Activated CD4-positive, alpha-beta T cell treated with anti-CD3 and anti-CD28 coated beads, Interleukin-2, Interleukin-4, amounts not matched to agents 100 ng/mL and 50 ng/mL, durations not matched to agents 16 hours and 8 hours (primary cell): ENCODE results near the gene TMIGD2.
"Not testable (repeated sequence)": the region's sequence is repeated elsewhere in the genome, so short reads cannot be mapped to it uniquely, and the experiment has no call there.

Source experiments
- DNase-seq: peaks from one replicate; pipeline ENCODE4 v3.0.0-alpha.2; 2020; ENCODE audit warnings: low spot score

Gene TMIGD2

GRCh38 chr19:4302243-4302640 is at the start of gene TMIGD2:
Gene TMIGD2 (minus strand): TSS chr19:4302389. CDS start chr19:4302385, 4 bp downstream.
- DNase-seq, result no peak

DNA sequence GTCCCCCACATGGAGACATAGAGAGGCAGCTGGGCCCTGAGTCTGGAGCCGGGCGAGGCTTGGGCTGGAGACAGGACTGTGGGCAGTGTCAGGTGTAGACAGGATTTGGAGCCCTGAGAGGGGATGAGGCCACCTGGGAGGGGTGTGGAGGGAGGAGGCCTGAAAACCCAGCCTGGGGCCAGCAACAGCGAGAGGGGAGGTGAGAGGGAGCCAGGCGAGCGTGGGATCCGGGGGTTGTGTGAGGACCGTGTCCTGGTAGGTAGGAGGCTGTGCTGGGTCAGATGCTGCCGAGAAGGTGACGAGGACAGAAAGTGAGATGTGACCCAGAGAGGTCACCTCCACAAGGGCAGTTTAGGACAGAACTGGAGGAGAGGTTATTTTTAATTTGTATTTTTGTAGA is 48.5 kb upstream of the TMIGD2 start:
- no peak for DNase-seq

GRCh38 chr19:4350111-4350510 is 47.9 kb upstream of the TMIGD2 start:
- no peak for DNase-seq

GRCh38 chr19:4349225-4349624 is 47.0 kb upstream of the TMIGD2 start:
- DNase-seq, result not testable (repeated sequence)

- no peak for DNase-seq
Observed at GRCh38 chr19:4347521-4347920, 45.3 kb upstream of the TMIGD2 start.

DNA sequence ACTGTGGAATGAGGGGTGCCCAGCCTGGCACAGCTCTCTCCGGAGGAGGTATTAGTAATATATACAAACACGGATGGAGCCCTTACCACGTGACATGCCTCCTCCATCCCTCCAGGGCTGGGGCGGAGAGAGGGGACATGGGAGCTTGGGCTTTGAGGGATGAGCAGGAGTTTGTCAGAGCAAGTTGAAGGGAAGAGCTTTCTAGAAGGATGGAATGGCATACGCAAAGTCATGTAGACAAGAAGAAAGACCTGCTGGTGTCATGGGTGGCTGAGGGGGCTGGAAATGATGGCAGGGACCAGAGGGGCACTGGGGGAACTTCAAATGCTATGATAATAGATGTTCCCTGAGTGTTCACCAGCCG is 43.8 kb upstream of the TMIGD2 start:
- DNase-seq, result no peak

- DNase-seq, result no peak
Observed at GRCh38 chr19:4345342-4346019, 43.3 kb upstream of the TMIGD2 start.

DNA sequence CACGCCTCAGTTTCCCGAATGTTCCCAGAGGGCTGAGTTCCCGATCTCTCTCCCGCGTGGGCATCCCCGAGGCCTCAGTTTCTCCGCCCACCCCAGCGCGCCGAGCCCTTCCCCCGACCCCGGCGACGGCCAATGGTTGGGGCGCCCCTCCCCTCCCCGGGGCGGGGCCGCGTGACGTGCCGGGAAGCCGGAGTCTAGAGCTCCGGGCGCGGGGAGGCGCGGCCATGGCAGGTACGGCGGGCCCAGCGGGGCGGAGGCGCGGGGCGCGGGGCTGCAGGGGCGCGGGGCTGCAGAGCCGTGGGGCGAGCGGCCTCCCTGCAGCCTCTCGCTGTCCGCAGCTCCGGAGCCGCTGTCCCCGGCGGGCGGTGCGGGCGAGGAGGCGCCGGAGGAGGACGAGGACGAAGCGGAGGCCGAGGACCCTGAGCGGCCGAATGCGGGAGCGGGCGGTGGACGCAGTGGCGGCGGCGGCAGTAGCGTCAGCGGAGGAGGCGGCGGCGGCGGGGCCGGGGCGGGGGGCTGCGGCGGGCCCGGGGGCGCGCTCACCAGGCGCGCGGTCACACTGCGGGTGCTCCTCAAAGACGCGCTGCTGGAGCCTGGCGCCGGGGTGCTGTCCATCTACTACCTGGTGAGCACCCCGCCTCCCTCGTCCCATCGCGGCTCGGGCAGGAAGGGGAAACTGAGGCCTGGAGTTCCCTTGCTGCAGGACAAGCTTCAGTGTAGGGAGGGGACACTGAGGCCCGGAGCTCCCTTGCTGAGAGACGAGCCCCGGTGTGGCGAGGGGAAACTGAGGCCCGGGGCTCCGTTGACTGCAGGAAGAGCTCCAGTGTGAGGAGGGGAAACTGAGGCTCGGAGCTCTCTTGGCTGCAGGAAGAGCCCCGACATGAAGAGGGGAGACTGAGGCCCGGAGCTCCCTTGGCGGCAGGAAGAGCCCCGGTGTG is 41.5 kb upstream of the TMIGD2 start, which contains the start of gene MPND:
MPND (plus strand) TSS at position 193 of the 938 bp plus-strand sequence; CDS start at position 225, 32 bp downstream.
- peak; percentile 91 for DNase-seq

GRCh38 chr19:4342615-4343369 is 40.6 kb upstream of the TMIGD2 start:
- peak; percentile 99 for DNase-seq

- DNase-seq, result no peak
Observed at GRCh38 chr19:4342314-4342614, 40.1 kb upstream of the TMIGD2 start.

GRCh38 chr19:4338441-4339355 is 36.5 kb upstream of the TMIGD2 start, which contains the start of gene STAP2:
Gene STAP2 (minus strand): TSS chr19:4338827. CDS start chr19:4338753, 74 bp downstream.
- DNase-seq, result no peak

GRCh38 chr19:4337906-4338440 is 35.8 kb upstream of the TMIGD2 start:
- DNase-seq, result no peak

- no peak for DNase-seq
Observed at GRCh38 chr19:4334929-4335570, 32.9 kb upstream of the TMIGD2 start.

- DNase-seq, result no peak
Observed at GRCh38 chr19:4329858-4330257, 27.7 kb upstream of the TMIGD2 start.

GRCh38 chr19:4328991-4329681 is 26.9 kb upstream of the TMIGD2 start:
- DNase-seq, result peak; percentile 41

- DNase-seq, result peak; percentile 97
Observed at GRCh38 chr19:4328243-4328990, 26.2 kb upstream of the TMIGD2 start.

DNA sequence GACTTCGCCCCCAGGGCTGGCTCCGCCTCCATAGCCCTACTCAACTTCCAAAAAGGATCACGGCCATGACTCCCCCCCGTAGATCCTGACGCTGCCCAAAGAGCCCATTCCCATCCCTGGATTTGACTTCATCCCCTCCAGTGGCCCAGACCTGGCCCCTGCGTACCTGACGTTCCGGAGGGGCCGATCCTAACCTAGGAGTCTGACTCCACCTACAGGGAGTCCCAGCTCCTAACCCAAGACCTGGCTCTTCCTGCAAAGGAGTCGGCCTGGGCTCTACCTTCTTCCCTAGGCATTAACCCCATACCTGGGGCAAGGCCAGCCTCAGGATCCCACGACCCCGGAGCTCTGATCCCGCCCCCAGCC is 25.7 kb upstream of the TMIGD2 start:
- no peak for DNase-seq

DNA sequence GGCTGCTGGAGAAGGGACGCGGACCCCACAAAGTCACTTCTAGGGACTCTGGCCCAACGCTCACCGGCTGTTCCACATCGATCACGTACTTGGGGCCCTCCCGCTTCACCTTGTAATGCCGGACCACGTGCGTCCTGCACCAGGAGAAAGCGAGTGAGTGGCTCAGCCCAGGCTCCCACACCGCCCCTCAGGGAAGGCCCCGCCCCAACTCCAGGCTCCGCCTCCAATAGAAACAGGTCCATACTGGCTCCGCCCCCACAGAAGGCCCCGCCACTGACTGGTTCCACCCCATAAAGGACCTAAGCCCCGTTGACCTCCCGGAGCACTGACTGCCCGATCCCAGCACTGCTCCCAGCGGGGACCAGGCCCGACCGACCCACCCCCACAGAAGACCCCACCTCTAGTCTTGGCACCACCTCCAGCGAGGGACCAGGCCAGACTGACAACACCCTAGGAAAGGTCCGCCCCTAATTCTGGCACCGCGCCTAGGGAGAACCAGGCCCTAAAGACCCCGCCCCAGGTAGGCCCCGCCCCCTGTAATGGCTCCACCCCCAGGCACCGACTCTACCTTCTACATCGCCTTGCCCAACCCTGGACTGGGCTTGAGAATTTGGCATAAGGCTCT is 25.2 kb upstream of the TMIGD2 start:
- peak; percentile 67 for DNase-seq

DNA sequence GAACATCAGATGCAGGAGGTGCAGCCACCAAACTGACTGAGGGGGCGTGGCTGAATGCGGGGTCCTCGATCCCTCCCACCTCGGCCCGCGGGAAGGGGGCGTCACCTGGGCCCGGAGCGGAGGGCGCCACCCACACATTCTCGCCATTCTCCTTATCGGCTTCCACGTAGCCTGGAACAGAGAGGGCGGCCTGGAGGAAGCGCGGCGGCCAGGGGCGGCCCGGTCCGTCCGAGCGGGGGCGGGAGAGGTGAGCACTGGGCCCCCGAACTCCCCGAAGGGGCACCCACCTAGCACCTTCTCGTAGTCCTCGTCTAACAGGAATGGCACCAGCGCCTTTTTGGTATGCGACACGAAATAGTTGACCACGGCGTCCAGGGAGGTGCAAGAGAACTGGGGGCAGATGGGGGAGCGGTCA is 24.7 kb upstream of the TMIGD2 start:
- no peak for DNase-seq
